G401 (cell line): ENCODE results near the gene MGMT. TPM values are rescaled to one million over a fixed set of nuclear protein-coding genes. Genes with fewer than 3 reads are reported as not detected.

Experiments used
- DNase-seq: peaks from one replicate; pipeline ENCODE4 v3.0.0-alpha.2; 2015; ENCODE audit warnings: low spot score
- in situ Hi-C: cut with HindIII; loops from 2 replicates; pipeline ENCODE4 v1.10.0; 2016; ENCODE audit warnings: low sequenced_read_pairs, mixed read lengths
- total RNA-seq: library from RNA; depleted of rRNA; stranded (reverse); fragments of >200 nt; shearing (Covaris generic); gene quantifications from 2 replicates; pipeline ENCODE4 v1.2.3, GENCODE V29; 2014

Gene MGMT
- total RNA-seq, 1 experiment from 2014 or later, result 60.3 TPM

- no peak for DNase-seq
- in situ Hi-C loops, result no loop called here
These were observed 93.3 kb downstream of the MGMT start for GRCh38 chr10:129560361-129560760.

GRCh38 chr10:129562487-129562886 lies 95.4 kb downstream of the MGMT start:
- in situ Hi-C loops, result no loop called here
- no peak for DNase-seq

- in situ Hi-C loops, result no loop called here
- no peak for DNase-seq
These were observed 97.9 kb downstream of the MGMT start for GRCh38 chr10:129564923-129565322.

DNA sequence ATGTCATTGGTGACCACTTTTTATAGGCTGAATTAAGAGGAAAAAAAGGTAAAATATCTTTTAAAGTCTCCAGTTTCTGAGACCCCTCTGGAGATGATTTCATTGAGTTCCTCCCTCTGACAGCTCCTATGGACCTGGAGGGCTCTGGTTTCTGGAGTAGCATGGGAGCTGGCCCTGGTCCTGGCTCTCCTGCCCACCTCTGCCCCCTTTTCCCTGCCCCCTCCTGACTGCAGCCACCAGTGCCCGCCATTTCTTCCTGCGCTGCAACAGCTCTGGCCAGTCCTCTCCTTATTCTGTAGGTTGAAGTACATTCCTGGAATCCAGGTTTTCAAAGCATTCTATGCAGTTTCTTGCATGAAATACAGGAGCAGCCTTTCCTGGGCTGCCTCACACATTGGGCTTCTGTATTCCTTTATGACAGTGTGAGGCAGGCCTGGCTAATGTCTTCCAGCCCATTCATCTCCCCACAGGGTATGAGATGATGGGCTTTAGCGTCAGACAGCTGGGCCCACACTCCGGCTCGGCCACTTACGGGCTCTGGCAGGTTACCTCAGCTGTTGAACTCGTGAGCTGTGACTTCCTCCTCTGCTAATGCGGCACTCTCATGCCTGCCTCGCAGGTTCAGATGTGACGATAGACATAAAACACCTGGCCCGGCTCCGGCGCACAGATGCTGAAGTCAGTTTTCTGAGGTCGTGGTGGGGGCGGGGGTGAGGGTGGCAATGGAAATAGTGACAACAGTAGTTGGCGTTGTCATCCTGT lies 101.7 kb downstream of the MGMT start:
- DNase-seq, result no peak
- in situ Hi-C loops, result no loop called here

DNA sequence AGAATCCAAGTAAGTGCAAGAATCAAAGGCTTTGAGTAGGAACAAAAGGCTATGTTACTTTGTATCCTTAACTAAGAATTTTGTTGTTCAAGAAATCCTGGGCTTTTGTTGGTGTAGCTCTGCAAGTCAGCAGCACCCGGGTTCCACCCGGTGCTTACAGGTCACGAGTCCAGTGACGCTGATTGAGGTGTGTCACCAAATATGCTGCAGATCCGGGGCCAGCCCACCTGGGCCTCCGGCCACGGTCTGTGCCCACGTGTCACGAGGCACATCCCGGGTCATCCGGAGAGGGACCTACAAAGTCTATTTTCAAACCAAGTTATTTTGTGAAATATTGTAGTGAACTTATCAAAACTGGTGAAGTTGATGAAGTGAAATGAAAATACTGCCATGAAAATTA lies 103.1 kb downstream of the MGMT start:
- in situ Hi-C loops, result no loop called here

GRCh38 chr10:129579228-129579627 lies 112.2 kb downstream of the MGMT start:
- DNase-seq, result no peak
- in situ Hi-C loops, result no loop called here

More for the DNA sequence above, 103.1 kb downstream of the MGMT start:
- DNase-seq, result no peak

GRCh38 chr10:129580010-129580409 lies 113.0 kb downstream of the MGMT start:
- DNase-seq, result no peak
- in situ Hi-C loops, result no loop called here

- in situ Hi-C loops, result no loop called here
These were observed 113.9 kb downstream of the MGMT start for GRCh38 chr10:129580901-129581300.

GRCh38 chr10:129581827-129582411 lies 114.9 kb downstream of the MGMT start:
- in situ Hi-C loops, result no loop called here

More at GRCh38 chr10:129580901-129581300, 113.9 kb downstream of the MGMT start:
- no peak for DNase-seq

GRCh38 chr10:129583831-129584230 lies 116.8 kb downstream of the MGMT start:
- in situ Hi-C loops, result no loop called here
- DNase-seq, result no peak

More at GRCh38 chr10:129581827-129582411, 114.9 kb downstream of the MGMT start:
- DNase-seq, result no peak

GRCh38 chr10:129586898-129587443 lies 119.9 kb downstream of the MGMT start:
- DNase-seq, result no peak
- in situ Hi-C loops, result no loop called here

DNA sequence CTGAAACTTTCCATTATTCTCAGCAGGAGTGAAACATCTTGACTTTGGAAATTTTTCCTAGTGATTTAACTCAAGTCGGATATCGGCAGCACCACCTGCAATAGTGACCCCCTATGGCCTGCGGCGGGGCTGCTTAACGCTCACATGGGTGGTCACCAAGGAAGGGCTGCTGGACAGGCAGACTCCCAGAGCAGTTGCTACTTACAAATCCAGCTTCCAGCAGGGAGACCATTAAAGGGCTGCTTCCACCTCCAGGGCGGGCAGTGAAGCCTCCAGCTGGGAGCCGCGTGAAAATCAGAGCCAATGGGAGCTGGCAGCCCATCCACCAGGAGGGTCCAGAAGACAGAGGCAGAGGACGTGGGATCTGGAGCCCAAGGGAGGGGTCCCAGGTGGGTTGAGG lies 122.5 kb downstream of the MGMT start:
- no peak for DNase-seq
- in situ Hi-C loops, result no loop called here

DNA sequence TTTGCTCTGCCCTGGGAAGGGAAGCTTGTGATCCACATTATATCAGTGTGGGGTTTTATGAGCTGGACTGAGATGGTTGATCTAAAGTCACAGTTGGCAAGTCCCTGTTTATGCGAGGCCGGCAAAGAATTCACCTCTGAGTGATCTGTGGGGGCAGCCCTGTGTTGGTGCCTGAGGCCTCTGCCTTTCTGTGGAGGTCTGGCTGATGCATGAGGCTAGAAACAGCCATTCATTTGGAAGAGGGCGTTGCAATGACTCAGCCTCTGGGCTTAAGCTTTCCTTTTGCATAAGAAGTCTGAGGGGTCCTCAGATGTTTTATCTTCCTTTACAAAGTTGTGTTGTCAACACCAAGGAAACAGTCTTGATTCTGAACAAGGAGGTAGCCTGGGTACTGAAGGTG lies 126.9 kb downstream of the MGMT start:
- in situ Hi-C loops, result no loop called here
- DNase-seq, result no peak

DNA sequence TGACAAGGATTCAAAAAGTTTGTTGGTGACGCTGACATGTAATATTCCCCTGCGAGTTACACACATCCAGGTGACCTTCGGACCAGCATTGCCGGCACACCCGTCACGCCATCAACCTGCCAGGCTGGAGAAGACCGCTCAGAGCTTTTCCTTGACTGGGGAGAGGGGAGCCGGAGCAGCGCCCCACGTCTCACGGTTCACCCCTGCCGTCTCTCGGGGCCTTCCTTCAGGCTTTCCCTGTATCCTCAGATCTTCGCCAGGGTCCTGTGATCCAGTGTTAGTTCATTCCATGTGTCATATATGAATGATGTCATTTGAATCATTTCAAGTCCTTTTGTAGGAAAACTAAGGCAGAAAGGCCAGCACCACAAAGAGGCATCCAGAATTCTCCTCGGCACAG lies 127.8 kb downstream of the MGMT start:
- in situ Hi-C loops, result no loop called here

DNA sequence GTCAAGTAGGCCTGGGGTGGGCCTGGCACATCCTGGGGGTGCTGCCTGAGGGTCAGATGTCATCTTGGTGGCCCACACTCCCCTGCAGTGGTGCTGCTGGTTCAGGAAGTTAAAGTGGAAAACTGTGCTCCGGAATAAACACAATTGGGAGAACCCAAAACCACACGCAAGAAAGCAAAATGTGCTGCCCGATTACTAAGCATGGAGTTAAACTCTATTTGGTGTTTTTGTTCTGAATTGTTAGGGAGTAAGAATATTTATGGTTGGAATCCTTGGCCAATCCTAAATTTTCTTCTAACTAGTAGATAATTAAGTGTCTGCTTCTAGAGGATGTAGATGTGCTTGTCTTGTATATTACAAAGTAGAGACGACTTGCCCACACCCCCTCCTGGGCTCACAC lies 131.4 kb downstream of the MGMT start:
- no peak for DNase-seq
- in situ Hi-C loops, result no loop called here

More for the DNA sequence above, 127.8 kb downstream of the MGMT start:
- no peak for DNase-seq

GRCh38 chr10:129599160-129599559 lies 132.1 kb downstream of the MGMT start:
- in situ Hi-C loops, result no loop called here

DNA sequence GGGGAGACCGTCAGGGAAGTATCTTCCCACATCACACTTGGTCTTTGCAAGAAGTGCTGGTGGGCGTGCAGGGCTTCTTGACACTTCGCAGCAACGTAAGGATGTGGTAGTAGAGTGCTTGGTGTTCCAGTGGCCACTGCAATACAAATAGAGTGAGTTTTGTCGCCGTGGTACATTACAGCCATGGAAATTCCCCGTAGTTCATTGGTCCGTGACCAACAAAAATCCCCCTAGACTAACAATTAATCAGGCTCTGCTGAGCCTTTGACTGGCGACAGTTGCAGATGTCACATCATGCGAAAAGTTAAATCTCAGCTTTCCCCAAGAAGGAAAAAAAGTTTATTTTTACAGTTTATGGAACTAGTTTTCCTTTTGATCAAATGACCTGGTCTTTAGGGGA lies 134.7 kb downstream of the MGMT start:
- in situ Hi-C loops, result no loop called here
- no peak for DNase-seq

More at GRCh38 chr10:129599160-129599559, 132.1 kb downstream of the MGMT start:
- no peak for DNase-seq

DNA sequence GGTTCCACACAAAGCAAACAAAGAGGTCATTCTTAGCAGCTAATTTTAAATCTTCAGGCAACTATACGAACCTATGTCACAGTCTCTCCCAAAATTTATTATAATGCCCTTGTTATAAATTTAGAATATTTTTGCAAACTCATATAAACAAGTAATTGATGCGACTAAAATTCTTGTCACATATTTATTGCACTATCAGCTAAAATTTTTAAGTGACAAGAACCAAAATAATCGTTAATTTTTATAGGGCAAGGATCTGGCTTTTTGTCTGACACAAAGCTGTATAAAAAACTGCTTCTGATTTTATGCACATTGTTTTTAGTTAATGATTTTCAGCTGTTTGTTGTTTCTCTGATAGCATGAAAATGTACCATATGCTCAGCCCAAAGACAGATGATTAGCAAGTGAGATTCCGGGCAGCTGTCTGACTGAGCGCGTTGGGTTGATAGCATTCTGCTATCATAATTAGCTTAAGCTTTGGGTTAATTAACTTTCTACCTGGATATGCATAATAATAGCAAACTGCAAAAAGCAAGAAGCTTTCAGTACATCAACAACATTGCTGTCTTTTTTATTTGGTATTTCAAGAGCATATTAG lies 136.0 kb downstream of the MGMT start:
- in situ Hi-C loops, result no loop called here
- DNase-seq, result no peak

DNA sequence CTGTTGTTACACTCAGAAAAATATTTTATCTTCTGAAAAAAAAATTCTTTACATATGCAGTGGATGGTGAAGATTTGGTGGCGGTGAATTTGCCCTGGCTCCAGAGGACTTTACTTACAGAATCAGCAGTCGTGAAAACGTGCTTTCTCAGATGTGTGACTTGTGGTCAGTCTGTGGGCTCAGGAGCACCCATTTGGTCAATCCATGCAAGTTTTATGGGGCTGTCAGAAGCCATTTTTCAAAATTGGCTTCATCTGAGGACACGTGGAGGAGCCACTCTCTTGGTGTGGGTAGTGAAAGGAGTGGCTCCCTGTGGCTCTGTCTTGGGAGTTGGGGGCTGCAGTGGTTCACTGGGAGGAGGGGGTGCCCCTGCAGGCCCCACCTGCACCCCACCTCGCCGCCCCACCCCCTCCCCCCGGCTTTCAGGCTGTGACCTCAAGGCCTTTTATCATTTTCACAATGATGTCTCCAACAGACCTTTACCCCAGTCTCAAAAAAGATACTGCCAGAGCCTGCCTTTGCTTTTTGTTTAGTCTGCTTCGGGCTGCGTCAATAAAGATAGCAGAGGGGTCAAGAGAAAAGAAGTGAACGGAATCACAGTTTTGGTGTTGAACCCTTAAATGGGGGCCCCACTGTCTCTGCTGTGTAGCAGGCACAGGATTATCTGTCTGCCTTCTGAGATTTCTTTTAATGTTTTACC lies 137.4 kb downstream of the MGMT start:
- in situ Hi-C loops, result no loop called here
- DNase-seq, result no peak
